ENCODE results near the gene KCND3.
A peak's percentile ranks its signal among the peaks of the same experiment; 100 is the strongest.

Gene KCND3

GRCh38 chr1:111778066-111778465, 211.4 kb downstream of the KCND3 start:
- Histone ChIP-seq H3K36me3 (ENCODE audit: insufficient read depth, low read length) (no peaks in the 10 kb centered on the region), H3K4me3 (no peak overlapping the region), H3K9ac (ENCODE audit: insufficient read length) (no peak overlapping the region), H3K27ac (no peak overlapping the region), H3K9me3 (ENCODE audit: low read depth, low read length) (no peaks in the 10 kb centered on the region)
- TF ChIP-seq POLR2AphosphoS5 (IDR thresholded peaks at IDR 0.05; ENCODE audit: borderline replicate concordance, low read depth, low read length), result no peak
- no peak for TF ChIP-seq EZH2 (IDR thresholded peaks at IDR 0.05)
- TF ChIP-seq FOXP2 (optimal IDR thresholded peaks at IDR 0.05; ENCODE audit: control extremely low read depth, extremely low read length, insufficient read depth), result no peak
- no peak for DNase-seq (ENCODE audit: low read depth, low spot score)

GRCh38 chr1:111777301-111777700, 212.2 kb downstream of the KCND3 start:
- TF ChIP-seq EZH2 (IDR thresholded peaks at IDR 0.05) (no peak), FOXP2 (optimal IDR thresholded peaks at IDR 0.05; ENCODE audit: control extremely low read depth, extremely low read length, insufficient read depth) (no peak), POLR2AphosphoS5 (IDR thresholded peaks at IDR 0.05; ENCODE audit: borderline replicate concordance, low read depth, low read length) (no peak)
- Histone ChIP-seq H3K27ac (no peak overlapping the region), H3K4me3 (no peak overlapping the region), H3K9ac (ENCODE audit: insufficient read length) (no peak overlapping the region), H3K36me3 (ENCODE audit: insufficient read depth, low read length) (no peaks in the 10 kb centered on the region), H3K9me3 (ENCODE audit: low read depth, low read length) (no peaks in the 10 kb centered on the region)
- no peak for DNase-seq (ENCODE audit: low read depth, low spot score)

DNA sequence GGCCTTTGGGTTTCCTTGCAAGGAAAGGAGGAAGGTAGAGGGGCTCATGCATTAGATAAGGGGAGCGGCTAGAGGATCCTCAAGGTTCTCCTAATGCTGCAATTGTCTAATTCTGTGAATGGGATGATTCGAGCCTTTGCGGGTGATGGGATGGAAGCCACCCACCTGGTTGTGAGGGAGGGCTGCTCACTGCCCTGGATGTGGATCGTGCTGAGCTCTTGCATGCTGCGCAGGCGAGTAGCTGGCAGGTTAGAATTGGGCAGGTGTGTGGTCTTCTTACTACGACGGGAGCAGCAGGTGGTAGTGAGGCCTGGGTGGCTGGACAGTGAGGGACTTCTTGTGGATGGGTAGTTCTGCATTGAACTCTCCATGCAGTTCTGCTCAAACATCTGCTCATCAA, 212.6 kb downstream of the KCND3 start:
- no peak overlapping the region for H3K9ac ChIP-seq (ENCODE audit: insufficient read length)
- no peak for DNase-seq (ENCODE audit: low read depth, low spot score)
- no peaks in the 10 kb centered on the region for H3K36me3 ChIP-seq (ENCODE audit: insufficient read depth, low read length)
- no peaks in the 10 kb centered on the region for H3K9me3 ChIP-seq (ENCODE audit: low read depth, low read length)
- no peak for TF ChIP-seq FOXP2 (optimal IDR thresholded peaks at IDR 0.05; ENCODE audit: control extremely low read depth, extremely low read length, insufficient read depth)
- no peak for TF ChIP-seq POLR2AphosphoS5 (IDR thresholded peaks at IDR 0.05; ENCODE audit: borderline replicate concordance, low read depth, low read length)
- TF ChIP-seq EZH2 (IDR thresholded peaks at IDR 0.05), result no peak
- no peak overlapping the region for H3K4me3 ChIP-seq
- H3K27ac ChIP-seq, result no peak overlapping the region

DNA sequence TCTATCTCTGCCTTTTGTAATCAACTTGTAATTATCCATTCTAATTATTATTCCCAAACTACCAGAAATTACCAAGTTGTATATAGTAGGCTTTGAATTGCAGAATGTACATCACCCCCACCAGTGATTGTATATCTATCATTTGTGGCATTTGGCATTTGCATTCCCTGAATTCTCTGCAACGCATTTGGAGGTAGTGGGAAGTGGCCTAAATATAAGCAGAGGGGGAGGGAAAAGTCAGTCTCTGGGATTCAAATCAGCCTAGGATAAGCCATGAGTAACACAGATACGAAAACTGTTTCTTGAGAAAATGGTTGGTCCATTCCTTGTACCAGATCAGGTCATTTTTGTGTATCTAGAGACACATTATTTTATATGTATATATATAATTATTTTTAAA, 213.1 kb downstream of the KCND3 start:
- H3K4me3 ChIP-seq, result no peak overlapping the region
- DNase-seq (ENCODE audit: low read depth, low spot score), result no peak
- H3K9ac ChIP-seq (ENCODE audit: insufficient read length), result no peak overlapping the region
- TF ChIP-seq FOXP2 (optimal IDR thresholded peaks at IDR 0.05; ENCODE audit: control extremely low read depth, extremely low read length, insufficient read depth) (no peak), POLR2AphosphoS5 (IDR thresholded peaks at IDR 0.05; ENCODE audit: borderline replicate concordance, low read depth, low read length) (no peak), EZH2 (IDR thresholded peaks at IDR 0.05) (no peak)
- no peak overlapping the region for H3K27ac ChIP-seq
- no peaks in the 10 kb centered on the region for H3K9me3 ChIP-seq (ENCODE audit: low read depth, low read length)
- no peaks in the 10 kb centered on the region for H3K36me3 ChIP-seq (ENCODE audit: insufficient read depth, low read length)

DNA sequence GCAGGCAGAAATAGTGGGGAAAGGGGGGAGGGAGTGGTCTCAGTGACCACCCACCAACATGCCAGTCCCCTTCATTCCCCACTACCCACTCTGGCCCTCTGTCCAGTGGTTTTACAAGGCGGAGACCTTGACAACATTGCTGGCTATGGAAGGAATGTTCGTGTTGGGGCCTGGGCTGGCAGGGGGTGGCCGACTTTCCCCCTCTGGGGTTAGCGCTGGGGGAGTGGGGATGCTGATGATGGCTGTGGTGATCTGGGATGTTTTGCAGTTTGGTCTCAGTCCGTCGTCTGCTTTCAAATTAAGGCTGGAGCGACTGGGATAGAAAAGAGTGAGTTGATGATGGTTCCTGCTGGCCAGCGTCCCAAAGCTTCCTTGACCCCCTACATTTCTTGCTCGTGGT, 213.5 kb downstream of the KCND3 start:
- Histone ChIP-seq H3K9ac (ENCODE audit: insufficient read length) (no peak overlapping the region), H3K36me3 (ENCODE audit: insufficient read depth, low read length) (no peaks in the 10 kb centered on the region), H3K4me3 (no peak overlapping the region), H3K9me3 (ENCODE audit: low read depth, low read length) (no peaks in the 10 kb centered on the region), H3K27ac (no peak overlapping the region)
- DNase-seq (ENCODE audit: low read depth, low spot score), result no peak
- no peak for TF ChIP-seq EZH2 (IDR thresholded peaks at IDR 0.05)
- TF ChIP-seq POLR2AphosphoS5 (IDR thresholded peaks at IDR 0.05; ENCODE audit: borderline replicate concordance, low read depth, low read length), result no peak
- no peak for TF ChIP-seq FOXP2 (optimal IDR thresholded peaks at IDR 0.05; ENCODE audit: control extremely low read depth, extremely low read length, insufficient read depth)

- Histone ChIP-seq H3K9ac (ENCODE audit: insufficient read length) (no peak overlapping the region), H3K27ac (no peak overlapping the region), H3K9me3 (ENCODE audit: low read depth, low read length) (no peaks in the 10 kb centered on the region), H3K4me3 (no peak overlapping the region), H3K36me3 (ENCODE audit: insufficient read depth, low read length) (peaks cover 19% of the 10 kb centered on the region)
- no peak for TF ChIP-seq EZH2 (IDR thresholded peaks at IDR 0.05)
- TF ChIP-seq POLR2AphosphoS5 (IDR thresholded peaks at IDR 0.05; ENCODE audit: borderline replicate concordance, low read depth, low read length), result no peak
- no peak for TF ChIP-seq FOXP2 (optimal IDR thresholded peaks at IDR 0.05; ENCODE audit: control extremely low read depth, extremely low read length, insufficient read depth)
- DNase-seq (ENCODE audit: low read depth, low spot score), result no peak
These were observed 218.6 kb downstream of the KCND3 start for GRCh38 chr1:111770916-111771315.

DNA sequence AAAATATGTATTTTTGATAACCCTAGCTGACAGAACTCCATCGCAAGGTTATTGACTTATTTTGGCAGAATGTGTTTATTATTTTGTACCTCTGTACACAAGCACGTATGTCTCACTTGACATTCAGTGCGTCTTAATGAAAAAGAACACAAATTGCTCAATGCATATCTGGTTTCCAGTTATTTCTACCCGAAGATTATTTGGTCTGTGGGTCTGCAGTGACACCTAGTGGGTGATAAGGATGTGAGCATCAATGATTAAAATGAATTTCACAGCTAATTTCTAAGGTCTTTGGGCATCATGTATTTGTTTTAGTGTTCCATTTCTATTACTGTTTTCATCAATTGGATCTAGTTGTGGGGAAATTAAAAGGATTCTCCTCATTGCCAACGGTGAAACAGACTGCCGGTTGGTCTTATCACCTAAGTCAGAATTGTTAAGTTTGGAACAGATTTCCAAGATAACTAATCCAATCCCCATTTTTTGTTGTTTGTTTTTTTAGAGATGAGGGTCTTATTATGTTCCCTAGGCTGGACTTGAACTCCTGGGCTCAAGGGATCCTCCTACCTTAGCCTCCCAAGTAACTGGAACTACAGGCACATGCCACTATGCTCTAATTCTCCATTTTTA, 219.8 kb downstream of the KCND3 start:
- H3K27ac ChIP-seq, result no peak overlapping the region
- peak; percentile 22 for DNase-seq (ENCODE audit: low read depth, low spot score)

GRCh38 chr1:111768625-111769024, 220.8 kb downstream of the KCND3 start:
- no peak for DNase-seq (ENCODE audit: low read depth, low spot score)
- Histone ChIP-seq H3K27ac (no peak overlapping the region), H3K36me3 (ENCODE audit: insufficient read depth, low read length) (peaks cover 38% of the 10 kb centered on the region), H3K4me3 (no peak overlapping the region), H3K9ac (ENCODE audit: insufficient read length) (no peak overlapping the region), H3K9me3 (ENCODE audit: low read depth, low read length) (no peaks in the 10 kb centered on the region)
- TF ChIP-seq POLR2AphosphoS5 (IDR thresholded peaks at IDR 0.05; ENCODE audit: borderline replicate concordance, low read depth, low read length) (no peak), FOXP2 (optimal IDR thresholded peaks at IDR 0.05; ENCODE audit: control extremely low read depth, extremely low read length, insufficient read depth) (no peak), EZH2 (IDR thresholded peaks at IDR 0.05) (no peak)

More for the DNA sequence above, 219.8 kb downstream of the KCND3 start:
- H3K4me3 ChIP-seq, result no peak overlapping the region
- TF ChIP-seq POLR2AphosphoS5 (IDR thresholded peaks at IDR 0.05; ENCODE audit: borderline replicate concordance, low read depth, low read length) (no peak), EZH2 (IDR thresholded peaks at IDR 0.05) (no peak), FOXP2 (optimal IDR thresholded peaks at IDR 0.05; ENCODE audit: control extremely low read depth, extremely low read length, insufficient read depth) (no peak)
- H3K9ac ChIP-seq (ENCODE audit: insufficient read length), result no peak overlapping the region
- peaks cover 32% of the 10 kb centered on the region for H3K36me3 ChIP-seq (ENCODE audit: insufficient read depth, low read length)
- no peaks in the 10 kb centered on the region for H3K9me3 ChIP-seq (ENCODE audit: low read depth, low read length)

DNA sequence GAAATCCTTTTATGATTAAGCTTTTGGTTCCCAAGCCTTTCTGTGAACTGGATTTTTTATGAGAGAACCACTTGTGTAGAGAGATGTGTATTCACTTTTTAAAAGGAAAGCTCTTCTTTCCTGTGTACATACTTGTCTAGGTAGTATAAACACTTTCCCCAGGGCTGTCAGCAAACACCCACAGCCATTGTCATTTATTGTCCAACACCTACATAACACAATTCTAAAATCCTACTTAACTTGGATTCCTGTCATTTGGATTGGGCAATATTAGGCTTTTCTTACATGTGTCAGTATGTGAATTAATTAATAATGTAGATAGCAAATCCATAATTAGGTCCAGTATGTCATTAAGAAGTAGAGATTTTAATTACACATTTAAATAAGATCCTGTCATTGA, 221.4 kb downstream of the KCND3 start:
- peaks cover 44% of the 10 kb centered on the region for H3K36me3 ChIP-seq (ENCODE audit: insufficient read depth, low read length)
- no peak overlapping the region for H3K27ac ChIP-seq
- no peak overlapping the region for H3K9ac ChIP-seq (ENCODE audit: insufficient read length)
- no peaks in the 10 kb centered on the region for H3K9me3 ChIP-seq (ENCODE audit: low read depth, low read length)
- H3K4me3 ChIP-seq, result no peak overlapping the region
- DNase-seq (ENCODE audit: low read depth, low spot score), result no peak
- TF ChIP-seq EZH2 (IDR thresholded peaks at IDR 0.05) (no peak), FOXP2 (optimal IDR thresholded peaks at IDR 0.05; ENCODE audit: control extremely low read depth, extremely low read length, insufficient read depth) (no peak), POLR2AphosphoS5 (IDR thresholded peaks at IDR 0.05; ENCODE audit: borderline replicate concordance, low read depth, low read length) (no peak)

Data from SK-N-MC (cell line).